Left colon (tissue), 2 donors: Measurements from ENCODE around the gene LCN10. TPM values are rescaled to one million over a fixed set of nuclear protein-coding genes. Genes with fewer than 3 reads are reported as not detected.
A peak's percentile ranks its signal among the peaks of the same experiment; 100 is the strongest.
"Not testable (repeated sequence)": the region's sequence is repeated elsewhere in the genome, so short reads cannot be mapped to it uniquely, and the experiment has no call there.

Experiments
- ATAC-seq: fragments of 200-7000 bp; cut with Tn5 transposase; one replicate; pipeline ENCODE4 v1.9.1; 2020; ENCODE audit warnings: mild to moderate bottlenecking, moderate library complexity
- DNase-seq, 2 donors: peaks; one replicate each; pipeline ENCODE4 v3.0.0-alpha.2; 2020
- intact Hi-C, 2 donors: fragments of 100-400 bp; cut with DNase I in 1 of 2; cut with micrococcal nuclease in 1 of 2; formaldehyde crosslinking; loops; one replicate each; pipeline versions ENCODE4 v1.11.2 to v1.14.0; 2022; cut with DNase I, micrococcal nuclease
- total RNA-seq, 2 donors: library from RNA; stranded (reverse); fragmentation: NEBNext Ultra II Directional; extraction: Animal tissue kit (Norgen Biotek cat#: 25700); gene quantifications; one replicate each; pipeline ENCODE4 v1.2.1, GENCODE V29; 2021
- donor health status: DM: no; HTN: no; CAD: no.
- donor health status: DM: yes; HTN: yes; CAD: no.

Gene LCN10
- total RNA-seq, 2 donors from 2014 or later = 1.2 to 2.4 TPM

- peak in 1 of 2 donors; percentile 9 for DNase-seq
- intact Hi-C loops = no loop called here
Observed at GRCh38 chr9:136775191-136775590, 32.5 kb upstream of the LCN10 start.

DNA sequence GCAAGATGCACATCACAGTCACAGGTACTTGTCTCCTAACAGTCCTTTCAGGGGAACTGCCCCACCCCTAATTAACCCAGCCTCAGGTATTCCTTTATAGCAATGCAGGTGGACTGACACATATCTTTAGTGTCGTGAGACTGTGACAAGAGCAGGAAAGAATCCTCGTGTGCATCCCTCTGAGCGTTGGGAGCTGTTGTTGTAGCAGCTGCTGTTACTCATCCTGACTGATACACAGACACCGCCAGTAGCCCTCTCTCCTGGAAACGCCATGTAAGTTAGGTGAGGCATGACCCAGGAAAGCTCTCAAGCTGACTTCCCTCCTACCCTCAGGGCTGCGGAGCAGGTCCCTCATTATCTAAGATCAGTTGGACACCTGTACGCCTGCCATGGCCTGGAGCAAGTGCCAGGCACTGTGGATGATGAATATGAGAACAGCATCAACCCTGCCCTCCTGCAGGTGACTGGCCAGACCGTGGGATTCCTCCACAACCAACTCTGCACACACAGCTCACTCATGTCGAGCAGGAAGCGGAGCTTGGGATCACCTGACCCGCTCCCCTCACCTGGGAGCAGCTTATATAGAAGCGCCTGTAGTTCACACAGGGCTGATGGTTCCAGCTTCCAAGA, 31.8 kb upstream of the LCN10 start:
- DNase-seq (no peak), ATAC-seq (no peak)
- intact Hi-C loops = no loop called here

More at GRCh38 chr9:136775191-136775590, 32.5 kb upstream of the LCN10 start:
- ATAC-seq = no peak

- DNase-seq (no peak), ATAC-seq (peak; percentile 20)
- intact Hi-C loops = no loop called here
Observed at GRCh38 chr9:136773386-136774044, 30.8 kb upstream of the LCN10 start.

DNA sequence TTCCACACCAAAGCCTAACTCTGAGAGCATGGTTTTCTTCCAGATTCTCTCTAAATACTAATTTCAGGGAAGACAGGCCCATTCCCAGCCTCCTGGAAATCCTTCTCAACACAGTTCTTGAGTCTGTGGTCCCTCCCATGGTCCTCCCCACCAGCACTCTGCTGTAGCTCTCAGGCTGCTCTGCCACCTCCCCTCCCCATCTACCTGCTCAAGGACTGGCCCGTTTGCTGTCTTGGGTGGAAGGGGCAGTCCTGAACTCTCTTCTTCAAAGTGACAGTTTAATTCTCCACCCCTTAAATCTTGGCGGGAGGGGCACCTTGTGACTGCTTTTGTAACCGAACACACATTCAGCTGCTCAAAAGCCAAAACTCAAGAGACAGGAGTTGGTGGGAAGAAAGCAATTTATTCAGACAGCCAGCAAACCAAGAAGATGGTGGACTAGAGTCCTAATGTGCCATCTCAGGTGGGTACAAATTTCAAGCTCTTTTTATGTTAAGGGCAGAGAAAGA, 29.2 kb upstream of the LCN10 start:
- DNase-seq (no peak), ATAC-seq (no peak)
- intact Hi-C loops = no loop called here

GRCh38 chr9:136769710-136770191, 27.0 kb upstream of the LCN10 start:
- DNase-seq = peak in 1 of 2 donors; percentile 70
- intact Hi-C loops = no loop called here
- ATAC-seq = peak; percentile 68

- intact Hi-C loops = not testable (repeated sequence)
- DNase-seq (peak; percentile 71 to 75), ATAC-seq (peak; percentile 26)
Observed at GRCh38 chr9:136766410-136767120, 23.8 kb upstream of the LCN10 start.

- peak; percentile 17 for ATAC-seq
- peak in 1 of 2 donors; percentile 46 for DNase-seq
- intact Hi-C loops = not testable (repeated sequence)
Observed at GRCh38 chr9:136765745-136766409, 23.1 kb upstream of the LCN10 start.

DNA sequence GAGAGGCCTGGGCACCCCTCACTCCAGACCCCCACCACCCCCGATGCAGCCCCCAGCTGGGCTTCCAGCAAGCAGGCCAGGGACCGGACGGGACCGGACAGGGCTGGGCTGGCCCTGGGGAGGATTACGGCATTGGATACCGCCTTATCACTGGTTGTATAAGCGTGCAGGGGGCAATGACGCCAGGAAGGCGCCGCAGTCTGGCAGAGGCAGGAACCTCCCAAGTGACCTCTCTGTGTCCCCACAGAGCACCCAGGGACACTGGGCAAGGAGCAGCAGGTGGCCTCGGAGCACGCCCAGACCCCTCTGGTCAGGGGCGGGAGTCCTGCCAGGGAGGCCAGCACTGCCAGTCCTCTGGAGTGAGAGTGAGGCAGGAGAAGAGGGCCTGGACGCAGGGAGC, 22.3 kb upstream of the LCN10 start:
- DNase-seq (peak; percentile 41 to 67), ATAC-seq (peak; percentile 62)
- intact Hi-C loops = no loop called here

DNA sequence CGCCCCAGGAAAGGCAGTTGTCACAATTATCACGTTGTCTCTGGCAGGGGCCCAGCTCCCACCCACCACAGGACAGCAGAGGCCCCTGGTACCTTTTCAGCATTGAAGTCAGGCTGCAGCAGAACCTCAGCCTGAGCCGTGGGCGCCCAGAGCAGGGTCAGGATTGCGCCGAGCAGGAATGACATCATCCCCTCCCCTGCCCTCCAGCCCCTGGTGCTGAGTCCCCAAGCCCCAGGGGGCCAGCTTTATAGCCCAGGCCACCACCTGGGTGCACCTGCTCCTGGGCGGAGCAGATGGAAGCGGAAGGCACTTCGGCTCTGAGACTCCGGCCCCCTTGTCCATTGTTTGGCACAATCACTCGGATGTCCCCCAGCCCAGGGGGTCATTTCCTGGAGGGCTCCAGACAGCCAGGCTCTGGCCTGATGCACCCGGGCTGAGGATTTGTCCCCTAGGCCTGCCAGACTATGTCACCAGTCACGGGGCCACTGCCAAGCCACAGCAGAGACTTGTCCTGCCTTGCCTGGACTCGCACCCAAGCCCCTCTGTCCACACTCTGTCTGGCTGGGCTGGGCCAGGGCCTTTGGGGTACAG, 21.7 kb upstream of the LCN10 start, which contains the start of gene LCN15:
Gene LCN15, minus strand, starts transcription at position 218 of the 591 bp plus-strand sequence. Its CDS starts 30 bp downstream, at position 188.
- ATAC-seq = peak; percentile 9
- intact Hi-C loops = no loop called here
- no peak for DNase-seq

DNA sequence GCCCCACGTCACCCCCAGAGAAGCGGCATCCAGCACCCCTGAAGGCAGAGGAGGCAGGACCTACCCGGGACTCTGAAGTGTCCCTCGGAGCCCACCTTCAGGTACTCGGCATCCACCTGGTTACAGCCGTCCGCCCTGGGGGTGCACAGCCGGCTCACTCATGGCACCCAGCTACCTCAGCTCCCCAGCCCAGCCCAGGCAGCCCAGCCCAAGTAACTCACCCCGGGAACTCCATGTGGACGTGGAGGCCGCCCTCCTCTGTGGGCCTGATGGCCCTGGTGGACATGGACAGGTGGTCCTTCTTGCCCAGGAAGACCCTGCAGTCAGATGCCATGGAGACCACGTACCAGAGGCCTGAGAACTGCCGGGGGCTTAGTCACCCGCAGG, 20.9 kb upstream of the LCN10 start:
- intact Hi-C loops = no loop called here
- no peak for DNase-seq
- no peak for ATAC-seq

DNA sequence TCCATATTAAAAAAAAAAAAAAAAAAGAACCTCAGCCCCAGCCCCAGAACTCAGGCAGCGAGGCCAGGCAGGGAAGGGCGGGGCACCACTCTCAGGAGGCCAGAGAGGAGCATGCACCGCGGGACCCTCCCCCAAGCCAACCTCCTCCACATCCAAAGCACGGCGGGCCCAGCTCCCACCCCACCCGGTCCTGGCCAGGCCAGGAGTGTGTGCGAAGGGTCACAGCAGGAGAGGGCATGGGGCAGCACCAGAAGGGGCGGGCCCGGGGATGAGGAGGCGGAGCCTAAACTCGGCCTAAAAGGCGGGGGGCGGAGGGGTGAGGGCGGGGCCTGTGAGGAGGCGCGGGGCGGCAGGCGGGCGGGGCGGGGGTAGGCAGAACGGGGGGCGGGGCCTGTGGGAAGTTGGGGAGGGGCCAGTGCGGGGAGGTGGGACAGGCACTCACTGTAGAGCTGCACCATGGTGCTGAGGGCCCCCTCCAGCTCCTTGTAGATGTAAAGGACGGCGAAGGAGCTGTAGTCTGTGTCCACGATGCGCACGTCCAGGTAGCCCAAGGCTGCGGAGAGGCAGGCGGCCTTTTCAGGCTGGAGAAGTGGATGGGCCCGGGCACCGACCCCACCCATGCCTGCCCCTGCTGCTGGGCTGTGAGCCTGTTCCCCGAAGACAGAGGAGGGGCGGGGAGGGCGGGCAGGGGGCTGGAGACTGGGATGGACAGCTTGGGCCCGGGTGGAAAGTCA, 20.3 kb upstream of the LCN10 start:
- DNase-seq (peak; percentile 59 to 63), ATAC-seq (peak; percentile 39)
- intact Hi-C loops = no loop called here

- DNase-seq = no peak
- ATAC-seq = no peak
- intact Hi-C loops = no loop called here
Observed at GRCh38 chr9:136762221-136762691, 19.5 kb upstream of the LCN10 start.

GRCh38 chr9:136761545-136761981, 18.8 kb upstream of the LCN10 start:
- no peak for DNase-seq
- ATAC-seq = no peak
- intact Hi-C loops = no loop called here

DNA sequence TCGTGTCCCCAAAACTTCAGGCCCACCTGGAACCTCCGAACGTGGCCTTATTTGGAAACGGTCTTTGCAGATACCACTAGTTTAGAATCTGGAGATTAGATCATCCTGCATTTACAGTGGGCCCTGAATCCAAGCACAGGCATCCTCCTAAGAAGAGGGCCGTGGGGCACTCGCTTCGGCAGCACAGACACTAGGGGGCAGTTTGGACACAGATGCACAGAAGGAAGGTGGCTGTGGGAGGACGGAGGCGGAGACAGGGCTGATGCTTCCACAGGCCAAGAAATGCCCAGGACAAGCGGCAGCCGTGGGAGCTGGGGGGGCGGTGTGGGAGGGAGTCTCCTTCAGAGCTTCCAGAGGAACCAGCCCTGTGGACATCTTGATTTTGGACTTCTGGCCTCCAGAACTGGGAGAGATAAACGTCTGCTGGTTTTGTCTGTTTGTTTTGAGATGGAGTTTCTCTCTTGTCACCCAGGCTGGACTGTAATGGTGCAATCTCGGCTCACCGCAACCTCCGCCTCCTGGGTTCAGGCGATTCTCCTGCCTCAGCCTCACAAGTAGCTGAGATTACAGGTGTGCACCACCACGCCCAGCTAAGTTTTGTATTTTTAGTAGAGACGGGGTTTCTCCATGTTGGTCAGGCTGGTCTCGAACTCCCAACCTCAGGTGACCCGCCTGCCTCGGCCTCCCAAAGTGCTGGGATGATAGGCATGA, 18.2 kb upstream of the LCN10 start:
- ATAC-seq = peak; percentile 44
- intact Hi-C loops = not testable (repeated sequence)
- peak in 1 of 2 donors; percentile 71 for DNase-seq

DNA sequence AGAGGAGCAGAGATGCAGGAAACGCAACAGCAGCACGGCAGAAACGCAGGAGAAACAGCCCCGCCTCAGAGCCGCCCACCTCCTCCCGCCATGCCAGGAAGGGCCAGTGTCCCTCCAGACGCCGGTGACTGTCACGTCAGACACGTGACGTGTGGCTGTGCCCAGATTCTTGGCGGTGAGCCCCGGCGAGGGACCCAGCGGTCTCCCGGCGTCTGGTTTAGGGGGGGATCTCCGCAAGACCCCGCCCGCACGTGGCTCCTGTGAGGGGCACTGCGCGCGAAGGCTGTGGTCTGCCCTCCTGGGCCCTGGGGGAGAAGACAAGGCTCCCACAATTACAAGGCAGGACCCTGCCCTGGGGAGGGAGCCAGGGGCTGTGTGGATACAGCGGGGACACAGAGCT, 17.7 kb upstream of the LCN10 start:
- DNase-seq (no peak), ATAC-seq (no peak)
- intact Hi-C loops = no loop called here

- intact Hi-C loops = no loop called here
- ATAC-seq (no peak), DNase-seq (no peak)
Observed at GRCh38 chr9:136759436-136760325, 16.9 kb upstream of the LCN10 start.
